ENCODE results near the gene LRP1.

LRP1 gene

GRCh38 chr12:57094208-57095160 lies 33.8 kb upstream of the LRP1 start:
- no peak for DNase-seq

- DNase-seq, result no peak
Measured at GRCh38 chr12:57095440-57095839, 32.8 kb upstream of the LRP1 start.

DNA sequence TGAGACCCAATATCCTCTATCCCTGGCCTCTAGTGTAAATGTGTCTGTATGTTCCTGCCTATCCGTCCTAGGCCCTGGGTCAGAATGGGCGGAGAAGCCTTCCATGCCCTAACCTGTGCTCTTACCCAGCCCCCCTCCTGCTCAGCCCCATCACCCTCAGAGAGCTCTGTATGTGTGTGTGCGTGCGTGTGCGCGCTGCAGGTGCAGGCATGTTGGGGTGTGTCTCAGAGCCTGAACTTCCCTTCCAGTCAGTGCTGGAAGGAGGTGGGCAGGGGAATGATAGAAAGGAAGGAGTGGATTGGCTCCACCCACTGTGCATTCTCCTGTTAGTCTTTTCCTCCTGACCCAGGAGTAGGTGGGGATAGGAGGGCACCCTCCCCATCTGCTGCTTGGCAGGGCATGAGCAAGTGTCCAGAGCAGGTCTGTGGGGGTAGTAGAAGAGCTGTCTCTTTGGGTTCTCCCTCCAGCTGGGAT lies 32.1 kb upstream of the LRP1 start:
- DNase-seq, result peak; percentile 16

GRCh38 chr12:57096748-57097553 lies 31.3 kb upstream of the LRP1 start:
- no peak for DNase-seq

DNA sequence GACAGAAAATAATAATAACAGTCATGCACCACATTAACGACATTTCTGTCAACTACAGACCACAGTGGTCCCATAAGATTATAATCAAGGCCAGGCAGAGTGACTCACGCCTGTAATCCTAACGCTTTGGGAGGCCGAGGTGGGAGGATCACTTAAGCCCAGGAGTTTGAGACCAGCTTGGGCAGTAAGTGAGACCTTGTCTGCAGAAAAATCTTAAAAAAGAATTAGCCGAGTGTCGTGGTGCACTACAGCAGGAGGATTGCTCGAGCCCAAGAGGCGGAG lies 30.8 kb upstream of the LRP1 start:
- DNase-seq, result no peak

DNA sequence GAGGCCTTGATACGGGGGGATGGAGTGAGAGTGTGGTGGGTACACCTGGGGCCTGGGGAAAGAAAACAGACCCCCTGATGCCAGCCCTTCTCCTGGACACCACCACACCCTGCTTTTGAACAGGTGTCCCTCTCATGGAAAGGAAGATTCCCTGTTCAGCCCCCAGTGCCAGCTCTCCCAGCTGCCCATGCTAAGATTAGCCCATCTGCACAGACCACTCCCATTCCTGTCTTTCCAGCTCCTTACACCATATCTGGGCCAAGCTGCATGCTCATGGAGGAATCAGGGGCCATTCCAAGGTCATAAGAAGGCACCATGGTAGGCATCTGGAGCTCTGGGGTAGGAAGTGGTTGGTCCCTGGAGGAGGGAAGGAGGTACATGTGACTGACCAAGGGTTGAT lies 29.7 kb upstream of the LRP1 start:
- no peak for DNase-seq

- DNase-seq, result no peak
Measured at GRCh38 chr12:57099047-57099714, 29.1 kb upstream of the LRP1 start.

- no peak for DNase-seq
Measured at GRCh38 chr12:57099766-57100165, 28.5 kb upstream of the LRP1 start.

- DNase-seq, result no peak
Measured at GRCh38 chr12:57101892-57102695, 26.2 kb upstream of the LRP1 start.

- no peak for DNase-seq
Measured at GRCh38 chr12:57103856-57104255, 24.4 kb upstream of the LRP1 start.

DNA sequence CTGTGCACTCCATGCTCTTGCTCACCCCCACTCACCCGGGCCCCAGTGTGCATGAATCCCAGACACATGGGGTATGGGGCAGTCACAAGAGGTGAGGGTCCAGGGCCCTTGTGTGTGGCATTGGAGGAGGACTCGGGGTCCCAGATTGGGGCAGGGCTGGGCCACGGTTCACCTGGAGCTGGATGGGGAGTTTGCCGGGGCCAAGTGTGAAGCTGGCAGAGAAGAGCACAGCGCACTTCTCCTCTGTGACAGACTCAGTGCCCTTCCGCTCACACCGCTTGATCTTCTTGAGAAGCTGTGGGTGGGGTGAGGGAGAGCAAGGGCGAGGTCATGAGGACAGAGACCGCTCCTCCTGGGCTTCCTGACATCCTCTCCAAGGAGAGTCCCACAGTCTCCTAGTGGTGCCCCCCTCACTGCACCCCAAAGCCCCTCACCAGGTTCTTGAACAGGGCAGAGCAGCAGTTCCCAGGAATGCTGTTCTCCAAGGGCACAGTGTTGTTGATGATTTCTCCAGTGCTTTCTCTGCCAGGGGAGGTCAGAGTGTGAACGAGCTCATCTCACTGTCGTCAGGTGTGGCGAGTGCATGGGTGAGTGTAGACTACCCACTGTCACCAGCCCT lies 23.9 kb upstream of the LRP1 start:
- DNase-seq, result no peak

DNA sequence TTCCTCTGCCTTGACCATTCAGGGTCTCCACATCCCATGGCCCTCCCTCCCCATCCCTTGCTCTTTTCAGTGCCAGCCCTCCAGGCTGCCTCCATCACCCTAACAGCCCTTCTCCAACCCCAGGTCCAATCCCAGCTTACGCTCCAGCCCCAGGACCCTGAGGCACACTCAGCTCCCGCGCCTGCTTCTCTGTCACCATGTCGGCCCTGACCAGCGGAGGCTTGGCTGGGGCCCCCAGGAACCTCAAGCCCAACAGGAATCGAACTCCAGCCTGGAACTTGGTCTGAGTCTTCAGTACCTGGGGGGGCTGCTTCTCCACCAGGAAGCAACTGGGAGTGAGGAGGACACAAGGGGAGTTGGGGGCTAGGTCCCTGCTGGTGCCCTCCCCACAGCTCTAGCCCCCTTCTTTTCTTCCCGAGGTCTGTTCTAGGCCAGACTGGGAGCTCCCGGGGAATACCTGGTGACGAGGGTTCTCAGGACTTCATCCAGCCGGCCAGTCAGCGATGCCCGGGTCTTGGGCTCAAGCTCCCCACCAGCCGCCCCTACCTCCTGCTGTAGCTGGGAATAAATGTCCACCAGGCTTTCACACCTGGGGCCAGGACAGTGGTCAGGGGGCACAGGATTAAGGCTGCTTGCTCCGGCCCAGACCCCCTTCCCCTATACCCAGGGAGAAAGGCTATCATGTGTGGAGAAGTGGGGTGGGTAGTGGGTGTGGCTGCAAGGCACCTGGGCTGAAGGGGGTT lies 23.1 kb upstream of the LRP1 start:
- no peak for DNase-seq

GRCh38 chr12:57106021-57106708 lies 22.1 kb upstream of the LRP1 start:
- no peak for DNase-seq

DNA sequence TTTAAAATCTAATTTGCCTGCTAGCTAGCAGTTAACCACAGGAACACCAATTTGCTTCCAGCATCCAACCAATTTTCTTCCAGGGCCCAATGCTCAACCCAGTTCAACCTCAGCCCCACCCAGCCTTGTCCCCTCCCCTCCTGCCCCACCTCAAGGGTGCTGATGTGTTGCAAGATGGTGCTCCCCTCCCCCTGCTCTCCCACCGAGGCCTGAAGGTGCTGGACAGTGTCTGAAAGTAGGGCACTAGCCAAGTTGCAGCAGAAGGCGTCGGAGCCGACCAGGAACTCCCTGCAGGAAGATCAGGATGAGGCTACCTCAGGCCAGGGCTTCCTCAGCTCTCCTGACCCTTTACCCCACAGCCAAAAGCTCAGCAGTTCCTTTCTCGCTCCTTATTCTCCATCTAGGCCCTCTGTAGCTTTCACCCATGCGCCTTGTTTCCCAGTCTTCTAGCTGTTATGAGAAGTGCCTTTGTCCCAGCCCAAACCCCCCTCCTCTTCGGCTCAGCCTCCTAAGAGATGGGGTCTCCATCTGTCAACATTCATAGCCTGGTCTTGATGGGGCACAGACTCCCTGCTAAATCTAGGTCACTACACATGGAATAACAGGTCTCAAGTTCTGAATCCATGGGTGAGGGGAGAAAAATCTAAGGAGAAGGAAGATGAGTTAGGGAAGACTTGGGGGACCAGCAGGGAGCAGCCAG lies 20.7 kb upstream of the LRP1 start:
- no peak for DNase-seq

GRCh38 chr12:57109207-57110103 lies 18.8 kb upstream of the LRP1 start:
- DNase-seq, result no peak

GRCh38 chr12:57110104-57111030 lies 17.9 kb upstream of the LRP1 start:
- peak; percentile 23 for DNase-seq

DNA sequence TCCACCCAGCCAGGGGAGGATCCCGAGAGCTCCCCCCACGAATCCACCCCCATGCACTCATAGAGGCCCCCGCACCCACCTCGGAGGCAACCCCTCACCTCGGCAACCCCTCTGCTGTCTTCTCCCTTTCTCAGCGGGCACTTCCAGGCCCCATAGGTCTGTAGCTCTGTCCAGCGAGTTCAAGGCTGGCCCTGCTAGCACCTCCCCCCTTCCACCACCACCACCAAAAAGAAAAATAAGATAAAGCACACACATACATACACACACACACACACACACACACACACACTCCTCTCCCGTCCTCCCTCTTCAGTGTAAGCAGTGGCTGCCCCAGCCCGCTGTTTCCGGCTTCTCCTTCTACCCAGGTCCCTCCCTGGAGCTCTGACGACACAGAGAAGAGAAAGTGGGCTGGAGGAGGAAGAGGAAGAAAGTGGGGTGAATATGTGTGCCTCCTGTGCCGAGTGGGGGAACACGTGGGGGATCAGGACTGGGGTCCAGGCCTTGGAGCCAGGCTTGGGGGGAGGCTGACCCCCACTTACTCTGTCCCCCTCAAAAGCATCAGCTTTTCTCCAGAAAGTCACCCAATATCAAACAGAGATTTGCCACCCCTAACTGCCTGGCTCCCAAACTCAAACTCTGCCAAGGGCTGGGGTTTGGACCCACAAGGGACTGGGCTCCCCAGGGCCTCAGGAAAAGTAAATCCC lies 17.1 kb upstream of the LRP1 start, which contains the start of gene STAT6:
Gene STAT6 (minus strand): TSS at position 332 of the 704 bp plus-strand sequence. CDS start 3,084 bp downstream, outside the sequence.
- peak; percentile 39 for DNase-seq

All from DMS79 treated with DMSO at 0.1 percent for 48 hours (cell line).